ENCODE measurements around the gene USP16. TPM values are rescaled to one million over a fixed set of nuclear protein-coding genes. Genes with fewer than 3 reads are reported as not detected.

USP16 gene
- total and polyA plus RNA-seq, 2 of the 13 experiments (the other 11 are each of a cell fraction or from before 2014, with no cell fraction given): 16.5 to 46.9 TPM

DNA sequence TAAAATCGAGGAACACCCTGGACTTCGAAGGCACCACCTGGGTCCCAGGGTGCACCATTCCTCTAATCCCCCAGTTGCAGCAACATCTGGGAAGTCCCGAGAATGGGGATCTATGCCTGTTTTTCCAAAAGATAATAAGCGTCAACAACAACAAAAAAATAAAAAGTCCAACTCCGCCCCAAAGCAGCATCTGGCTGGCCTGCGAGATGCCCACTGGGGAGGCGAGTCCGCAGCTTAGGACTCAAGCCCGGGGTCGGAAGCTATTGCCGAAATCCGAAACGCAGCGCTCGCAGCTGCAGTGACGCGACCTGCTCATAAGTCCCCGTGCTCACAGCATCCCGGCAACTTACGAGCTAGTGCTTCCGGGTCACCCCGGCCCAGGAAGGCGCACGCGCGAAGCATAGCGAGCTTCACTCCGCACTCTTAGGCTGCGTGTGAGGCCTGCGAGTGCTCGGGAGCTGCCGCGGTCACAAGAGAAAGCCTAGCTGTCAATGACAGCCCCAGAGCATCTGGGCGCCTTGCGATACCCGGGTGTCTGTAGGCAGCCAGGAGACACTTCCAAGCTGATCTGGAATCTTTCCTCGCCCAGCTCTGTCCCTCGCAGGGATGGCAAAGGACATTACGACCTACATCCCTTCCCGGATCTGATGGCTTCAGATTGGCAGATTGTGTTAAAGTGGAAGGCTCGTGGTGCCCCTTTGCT, 21.9 kb upstream of the USP16 start (continued):
- TF ChIP-seq ZNF232 (CRISPR knock-in tag; IDR thresholded peaks at IDR 0.05; ENCODE audit: borderline replicate concordance) (peak; percentile 80), ZNF569 (CRISPR knock-in tag; IDR thresholded peaks at IDR 0.05; ENCODE audit: borderline replicate concordance) (no peak), ZNF484 (CRISPR knock-in tag; IDR thresholded peaks at IDR 0.05; ENCODE audit: borderline replicate concordance, low read depth) (no peak; the same call in 1 of the 2 replicates), ZNF441 (CRISPR knock-in tag; IDR thresholded peaks at IDR 0.05; ENCODE audit: borderline replicate concordance) (peak; percentile 87), ZNF710 (CRISPR knock-in tag; IDR thresholded peaks at IDR 0.05; ENCODE audit: borderline replicate concordance) (no peak), ZMYM2 (CRISPR knock-in tag; IDR thresholded peaks at IDR 0.05) (no peak), GABPB1 (CRISPR knock-in tag; IDR thresholded peaks at IDR 0.05) (peak; percentile 100), HMG20B (CRISPR knock-in tag; conservative IDR thresholded peaks at IDR 0.05) (no peak), TBX2 (CRISPR knock-in tag; IDR thresholded peaks at IDR 0.05; ENCODE audit: borderline replicate concordance) (peak; percentile 71; the same call in 1 of the 2 replicates), ZSCAN22 (CRISPR knock-in tag; IDR thresholded peaks at IDR 0.05) (no peak), THYN1 (CRISPR knock-in tag; IDR thresholded peaks at IDR 0.05; ENCODE audit: borderline replicate concordance, low read depth) (no peak), SMAD3 (CRISPR knock-in tag; IDR thresholded peaks at IDR 0.05) (0 out of 2 replicates have a peak, but pooled peaks have one; percentile 11), ZNF496 (CRISPR knock-in tag; IDR thresholded peaks at IDR 0.05; ENCODE audit: insufficient replicate concordance) (no peak), ZSCAN9 (CRISPR knock-in tag; IDR thresholded peaks at IDR 0.05; ENCODE audit: borderline replicate concordance) (peak; percentile 78; the same call in 1 of the 2 replicates), MXI1 (IDR thresholded peaks at IDR 0.05; ENCODE audit: borderline replicate concordance, low read depth, low read length) (peak; percentile 89; the same call in 1 of the 3 replicates), HOXA3 (CRISPR knock-in tag; IDR thresholded peaks at IDR 0.05) (peak; percentile 96), ZNF30 (CRISPR knock-in tag; IDR thresholded peaks at IDR 0.05) (no peak), SYNCRIP (IDR thresholded peaks at IDR 0.05; ENCODE audit: insufficient read depth, low read depth, low read length) (no peak), ZFP62 (CRISPR knock-in tag; IDR thresholded peaks at IDR 0.05) (no peak), SNAI1 (CRISPR knock-in tag; IDR thresholded peaks at IDR 0.05; ENCODE audit: borderline replicate concordance) (no peak), KAT7 (CRISPR knock-in tag; IDR thresholded peaks at IDR 0.05; ENCODE audit: borderline replicate concordance) (peak; percentile 85; the same call in 1 of the 2 replicates)
- TF ChIP-seq, protein P1, sequence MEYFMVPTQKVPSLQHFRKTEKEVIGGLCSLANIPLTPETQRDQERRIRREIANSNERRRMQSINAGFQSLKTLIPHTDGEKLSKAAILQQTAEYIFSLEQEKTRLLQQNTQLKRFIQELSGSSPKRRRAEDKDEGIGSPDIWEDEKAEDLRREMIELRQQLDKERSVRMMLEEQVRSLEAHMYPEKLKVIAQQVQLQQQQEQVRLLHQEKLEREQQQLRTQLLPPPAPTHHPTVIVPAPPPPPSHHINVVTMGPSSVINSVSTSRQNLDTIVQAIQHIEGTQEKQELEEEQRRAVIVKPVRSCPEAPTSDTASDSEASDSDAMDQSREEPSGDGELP (IDR thresholded peaks at IDR 0.05; ENCODE audit: borderline replicate concordance, low read depth): peak; percentile 70; the same call in 1 of the 2 replicates
- TF ChIP-seq, protein P2, sequence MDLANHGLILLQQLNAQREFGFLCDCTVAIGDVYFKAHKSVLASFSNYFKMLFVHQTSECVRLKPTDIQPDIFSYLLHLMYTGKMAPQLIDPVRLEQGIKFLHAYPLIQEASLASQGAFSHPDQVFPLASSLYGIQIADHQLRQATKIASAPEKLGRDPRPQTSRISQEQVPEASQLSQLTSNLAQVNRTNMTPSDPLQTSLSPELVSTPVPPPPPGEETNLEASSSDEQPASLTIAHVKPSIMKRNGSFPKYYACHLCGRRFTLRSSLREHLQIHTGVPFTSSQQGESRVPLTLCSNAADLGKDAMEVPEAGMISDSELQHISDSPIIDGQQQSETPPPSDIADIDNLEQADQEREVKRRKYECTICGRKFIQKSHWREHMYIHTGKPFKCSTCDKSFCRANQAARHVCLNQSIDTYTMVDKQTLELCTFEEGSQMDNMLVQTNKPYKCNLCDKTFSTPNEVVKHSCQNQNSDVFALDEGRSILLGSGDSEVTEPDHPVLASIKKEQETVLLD (CRISPR knock-in tag; IDR thresholded peaks at IDR 0.05; ENCODE audit: low read depth): no peak
- TF ChIP-seq, protein P3, sequence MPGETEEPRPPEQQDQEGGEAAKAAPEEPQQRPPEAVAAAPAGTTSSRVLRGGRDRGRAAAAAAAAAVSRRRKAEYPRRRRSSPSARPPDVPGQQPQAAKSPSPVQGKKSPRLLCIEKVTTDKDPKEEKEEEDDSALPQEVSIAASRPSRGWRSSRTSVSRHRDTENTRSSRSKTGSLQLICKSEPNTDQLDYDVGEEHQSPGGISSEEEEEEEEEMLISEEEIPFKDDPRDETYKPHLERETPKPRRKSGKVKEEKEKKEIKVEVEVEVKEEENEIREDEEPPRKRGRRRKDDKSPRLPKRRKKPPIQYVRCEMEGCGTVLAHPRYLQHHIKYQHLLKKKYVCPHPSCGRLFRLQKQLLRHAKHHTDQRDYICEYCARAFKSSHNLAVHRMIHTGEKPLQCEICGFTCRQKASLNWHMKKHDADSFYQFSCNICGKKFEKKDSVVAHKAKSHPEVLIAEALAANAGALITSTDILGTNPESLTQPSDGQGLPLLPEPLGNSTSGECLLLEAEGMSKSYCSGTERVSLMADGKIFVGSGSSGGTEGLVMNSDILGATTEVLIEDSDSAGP (CRISPR knock-in tag; IDR thresholded peaks at IDR 0.05; ENCODE audit: borderline replicate concordance): peak; percentile 85

Measured in HepG2 (cell line).